Measurements from ENCODE around the gene PFDN2.

GRCh38 chr1:161138431-161138830, 20.6 kb upstream of the PFDN2 start:
- TF ChIP-seq POLR2A (IDR thresholded peaks at IDR 0.05; ENCODE audit: low read depth, low read length) = no peak
- no peak for TF ChIP-seq CTCF (conservative IDR thresholded peaks at IDR 0.05; ENCODE audit: low read depth, low read length)
- no peak for TF ChIP-seq MXI1 (IDR thresholded peaks at IDR 0.05; ENCODE audit: borderline replicate concordance, low read depth, low read length)
- no peak for TF ChIP-seq CEBPB (IDR thresholded peaks at IDR 0.05; ENCODE audit: low read depth, low read length)
- no peak for TF ChIP-seq BHLHE40 (IDR thresholded peaks at IDR 0.05; ENCODE audit: low read depth, low read length)
- TF ChIP-seq USF2 (IDR thresholded peaks at IDR 0.05; ENCODE audit: low read depth, low read length) = no peak
- TF ChIP-seq RAD21 (IDR thresholded peaks at IDR 0.05; ENCODE audit: low read length) = no peak
- no peak for TF ChIP-seq SMC3 (IDR thresholded peaks at IDR 0.05; ENCODE audit: low read depth, low read length)
- TF ChIP-seq, protein P1, sequence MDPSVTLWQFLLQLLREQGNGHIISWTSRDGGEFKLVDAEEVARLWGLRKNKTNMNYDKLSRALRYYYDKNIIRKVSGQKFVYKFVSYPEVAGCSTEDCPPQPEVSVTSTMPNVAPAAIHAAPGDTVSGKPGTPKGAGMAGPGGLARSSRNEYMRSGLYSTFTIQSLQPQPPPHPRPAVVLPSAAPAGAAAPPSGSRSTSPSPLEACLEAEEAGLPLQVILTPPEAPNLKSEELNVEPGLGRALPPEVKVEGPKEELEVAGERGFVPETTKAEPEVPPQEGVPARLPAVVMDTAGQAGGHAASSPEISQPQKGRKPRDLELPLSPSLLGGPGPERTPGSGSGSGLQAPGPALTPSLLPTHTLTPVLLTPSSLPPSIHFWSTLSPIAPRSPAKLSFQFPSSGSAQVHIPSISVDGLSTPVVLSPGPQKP (IDR thresholded peaks at IDR 0.05; ENCODE audit: borderline replicate concordance, low read depth, low read length) = no peak
- TF ChIP-seq FOS (IDR thresholded peaks at IDR 0.05; ENCODE audit: low read depth, low read length) = no peak
- no peak for TF ChIP-seq CHD1 (IDR thresholded peaks at IDR 0.05; ENCODE audit: low read depth, low read length)
- no peak for TF ChIP-seq MAFK (IDR thresholded peaks at IDR 0.05; ENCODE audit: low read depth, low read length)
- TF ChIP-seq RCOR1 (IDR thresholded peaks at IDR 0.05; ENCODE audit: insufficient replicate concordance, low read length) = no peak
- TF ChIP-seq MAZ (IDR thresholded peaks at IDR 0.05; ENCODE audit: borderline replicate concordance, low read depth, low read length) = no peak
